HepG2 (cell line): ENCODE results near the gene USP36. TPM values are rescaled to one million over a fixed set of nuclear protein-coding genes. Genes with fewer than 3 reads are reported as not detected.
A peak's percentile ranks its signal among the peaks of the same experiment; 100 is the strongest.

Source experiments
- ATAD3A ChIP-seq: sonication (generic); formaldehyde crosslinking; IDR thresholded peaks from 2 replicates; pipeline ENCODE4 v1.4.0; 2020; ENCODE audit warnings: missing genetic modification reagents
- ATF6 ChIP-seq: sonication (generic); formaldehyde crosslinking; conservative IDR thresholded peaks from 2 replicates; pipeline ENCODE4 v1.4.0; 2020; ENCODE audit warnings: missing genetic modification reagents
- E2F2 ChIP-seq: sonication (generic); formaldehyde crosslinking; IDR thresholded peaks from 2 replicates; pipeline ENCODE4 v1.4.0; 2020; ENCODE audit warnings: missing genetic modification reagents, borderline replicate concordance
- ETV6 ChIP-seq: sonication (generic); formaldehyde crosslinking; conservative IDR thresholded peaks from 2 replicates; pipeline ENCODE4 v1.4.0; 2020; ENCODE audit warnings: missing genetic modification reagents
- FOXC1 ChIP-seq: sonication (generic); formaldehyde crosslinking; IDR thresholded peaks from 2 replicates; pipeline ENCODE4 v1.8.0; 2022; ENCODE audit warnings: mild to moderate bottlenecking, missing genetic modification reagents, borderline replicate concordance
- KLF15 ChIP-seq: sonication (generic); formaldehyde crosslinking; IDR thresholded peaks from 2 replicates; pipeline ENCODE4 v1.8.1; 2023; ENCODE audit warnings: borderline replicate concordance, mild to moderate bottlenecking, inconsistent platforms, missing genetic modification reagents, mixed read lengths
- LCORL ChIP-seq, 2 experiments: fragments of 450-650 bp in 1 of 2; sonication (generic) in 1 of 2; formaldehyde crosslinking in 1 of 2; IDR thresholded peaks; 2 replicates each; pipeline versions ENCODE4 v1.5.0 to v1.6.1; 2017 to 2020; ENCODE audit warnings: antibody characterized with exemption in 1 of 2, missing genetic modification reagents in 1 of 2
- MTF2 ChIP-seq: sonication (generic); formaldehyde crosslinking; IDR thresholded peaks from 2 replicates; pipeline ENCODE4 v1.5.0; 2020; ENCODE audit warnings: missing genetic modification reagents, borderline replicate concordance
- MXD4 ChIP-seq: IDR thresholded peaks from 2 replicates; pipeline ENCODE4 v1.6.1; 2016; ENCODE audit warnings: mild to moderate bottlenecking, missing biosample characterization, missing genetic modification reagents
- RARA ChIP-seq: IDR thresholded peaks from 2 replicates; pipeline ENCODE4 v1.6.1; 2016; ENCODE audit warnings: missing genetic modification reagents, missing compliant biosample characterization
- TGIF2 ChIP-seq: IDR thresholded peaks from 2 replicates; pipeline ENCODE4 v1.6.1; 2016; ENCODE audit warnings: control low read depth, missing compliant biosample characterization
- ZBTB21 ChIP-seq: sonication (generic); formaldehyde crosslinking; IDR thresholded peaks from 2 replicates; pipeline ENCODE4 v1.4.0; 2020; ENCODE audit warnings: missing genetic modification reagents
- ZFP90 ChIP-seq: sonication (generic); formaldehyde crosslinking; IDR thresholded peaks from 2 replicates; pipeline ENCODE4 v1.8.0; 2022; ENCODE audit warnings: missing genetic modification reagents, mild to moderate bottlenecking, inconsistent platforms, borderline replicate concordance
- ZHX2 ChIP-seq, 2 experiments: sonication (generic) in 1 of 2; formaldehyde crosslinking in 1 of 2; IDR thresholded peaks; 2 replicates each; pipeline versions ENCODE4 v1.6.1 to v1.9.0; 2014 to 2022; ENCODE audit warnings: antibody characterized with exemption in 1 of 2, borderline replicate concordance in 1 of 2, inconsistent platforms in 1 of 2, low read depth in 1 of 2, missing genetic modification reagents in 1 of 2
- ZNF501 ChIP-seq: sonication (generic); formaldehyde crosslinking; IDR thresholded peaks from 2 replicates; pipeline ENCODE4 v1.5.1; 2020; ENCODE audit warnings: mild to moderate bottlenecking, moderate library complexity, missing genetic modification reagents
- ZNF503 ChIP-seq: sonication (generic); formaldehyde crosslinking; IDR thresholded peaks from 2 replicates; pipeline ENCODE4 v1.4.0; 2020; ENCODE audit warnings: missing genetic modification reagents
- polyA plus RNA-seq, 8 experiments: library from polyadenylated mRNA; depleted of rRNA in 3 of 8; stranded (reverse) in 7 of 8; unstranded in 1 of 8; fragments of >200 nt; fragmentation: Illumina TruSeq in 4 of 8; extraction: Trizol in 4 of 8; gene quantifications; 2 replicates each; pipeline versions ENCODE4 v1.2.1 to v1.2.3, GENCODE V29; 2011 to 2016; ENCODE audit warnings: low read depth in 4 of 8, missing spikeins in 1 of 8, mixed read lengths in 1 of 8; ENCODE audit not compliant: insufficient read depth in 1 of 8
- total RNA-seq, 5 experiments: library from RNA; depleted of rRNA; stranded (reverse); fragments of >200 nt; fragmentation: Illumina TruSeq; extraction: Trizol; gene quantifications; 2 replicates each; pipeline ENCODE4 v1.2.3, GENCODE V29; 2016; ENCODE audit warnings: low read depth in 1 of 5

The USP36 gene
- total and polyA plus RNA-seq, 2 of the 13 experiments (the other 11 are each of a cell fraction or from before 2014, with no cell fraction given) = 29.6 to 45.9 TPM

GRCh38 chr17:78839762-78840529, 668 bp downstream of the USP36 start (continued):
- no peak for TF ChIP-seq ATF6 (CRISPR knock-in tag)
- TF ChIP-seq E2F2 (CRISPR knock-in tag) = peak; percentile 85; the same call in 1 of the 2 replicates
- peak; percentile 75 for TF ChIP-seq FOXC1
- 0 out of 2 replicates have a peak, but pooled peaks have one; percentile 45 for TF ChIP-seq KLF15 (CRISPR knock-in tag)
- TF ChIP-seq ZFP90 (CRISPR knock-in tag) = peak; percentile 17; the same call in 1 of the 2 replicates
- 0 out of 2 replicates have a peak, but pooled peaks have one; percentile 13 for TF ChIP-seq RARA (CRISPR knock-in tag)
- 0 out of 2 replicates have a peak, but pooled peaks have one; percentile 10 for TF ChIP-seq ATAD3A
- TF ChIP-seq ZHX2 (IDR thresholded peaks at IDR 0.05; ENCODE audit: low read depth) = no peak
- no peak for TF ChIP-seq ZHX2 (CRISPR knock-in tag; IDR thresholded peaks at IDR 0.05; ENCODE audit: borderline replicate concordance)
- TF ChIP-seq TGIF2 (CRISPR knock-in tag) = peak; percentile 4; the same call in 1 of the 2 replicates
- peak; percentile 46; the same call in 1 of the 2 replicates for TF ChIP-seq ZNF501 (CRISPR knock-in tag)
- peak; percentile 84; the same call in 1 of the 2 replicates for TF ChIP-seq MXD4 (CRISPR knock-in tag)
- TF ChIP-seq ZNF503 = peak; percentile 48
- no peak for TF ChIP-seq ZBTB21
- peak; percentile 75; the same call in 1 of the 2 replicates for TF ChIP-seq MTF2 (CRISPR knock-in tag)
- no peak for TF ChIP-seq LCORL (IDR thresholded peaks at IDR 0.05)
- 0 out of 2 replicates have a peak, but pooled peaks have one; percentile 40 for TF ChIP-seq LCORL (CRISPR knock-in tag; IDR thresholded peaks at IDR 0.05)
- TF ChIP-seq ETV6 (CRISPR knock-in tag) = peak; percentile 16; the same call in 1 of the 2 replicates
